ENCODE results near the gene EFCAB11.
A peak's percentile ranks its signal among the peaks of the same experiment; 100 is the strongest.

EFCAB11 gene

DNA sequence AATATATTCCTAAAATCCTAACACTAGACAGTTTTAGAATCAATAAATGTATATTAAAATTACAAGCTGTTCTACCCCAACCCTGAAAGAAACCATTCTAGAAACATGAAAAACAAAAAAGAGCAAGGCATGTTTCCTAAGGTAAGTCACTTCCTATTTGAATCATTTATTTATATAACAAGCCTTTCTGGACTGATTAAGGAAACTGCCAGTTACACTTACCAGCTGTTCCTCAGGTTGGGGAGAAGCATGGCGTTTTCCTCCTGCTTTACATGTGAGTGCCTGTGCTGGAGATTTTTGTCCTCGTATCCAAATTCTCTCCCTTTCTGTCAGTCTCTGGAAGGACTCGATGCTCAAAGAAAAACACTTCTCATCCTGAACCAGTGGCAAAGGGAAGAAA lies 183.3 kb downstream of the EFCAB11 start:
- no peak for DNase-seq (ENCODE audit: low read depth in 2 of 2)

DNA sequence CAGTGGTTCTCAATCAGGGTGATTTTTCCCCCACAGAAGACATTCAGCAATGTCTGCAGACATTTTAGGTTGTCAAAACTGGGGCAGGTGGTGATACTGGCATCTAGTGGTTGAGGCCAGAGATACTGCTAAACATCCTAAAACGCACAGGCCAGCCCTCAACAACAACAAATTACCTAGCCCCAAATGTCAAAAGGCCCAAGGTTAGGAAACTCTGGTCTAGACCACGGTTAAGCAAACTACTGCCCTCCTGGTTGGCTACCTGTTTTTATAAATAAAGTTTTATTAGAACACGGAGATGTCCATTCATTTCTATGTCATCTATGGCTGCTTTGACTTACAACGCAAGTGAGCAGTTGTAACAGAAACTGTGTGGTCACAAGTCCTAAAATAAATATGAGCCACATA lies 186.7 kb downstream of the EFCAB11 start:
- DNase-seq (ENCODE audit: low read depth in 2 of 2) = peak; percentile 32 to 46

DNA sequence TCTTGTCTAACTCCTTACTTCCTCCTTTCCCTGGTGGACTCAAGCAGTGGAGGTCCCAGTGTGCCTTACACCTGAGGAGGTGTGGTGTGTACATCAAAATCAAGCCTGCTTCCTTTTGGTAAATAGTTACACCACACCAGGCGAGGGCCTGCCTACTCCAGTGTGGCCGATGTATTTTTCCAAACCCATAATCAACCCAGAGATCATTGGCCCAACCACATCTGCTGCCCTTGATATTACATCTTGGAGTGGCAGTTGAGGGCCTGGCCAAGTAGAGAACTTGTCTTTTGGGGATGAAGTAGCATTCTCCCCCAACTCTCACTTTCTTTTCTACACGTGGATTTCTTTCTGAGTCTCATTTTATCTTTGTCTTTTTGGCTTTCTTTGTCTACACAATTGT lies 187.4 kb downstream of the EFCAB11 start:
- no peak for DNase-seq (ENCODE audit: low read depth in 2 of 2)

DNA sequence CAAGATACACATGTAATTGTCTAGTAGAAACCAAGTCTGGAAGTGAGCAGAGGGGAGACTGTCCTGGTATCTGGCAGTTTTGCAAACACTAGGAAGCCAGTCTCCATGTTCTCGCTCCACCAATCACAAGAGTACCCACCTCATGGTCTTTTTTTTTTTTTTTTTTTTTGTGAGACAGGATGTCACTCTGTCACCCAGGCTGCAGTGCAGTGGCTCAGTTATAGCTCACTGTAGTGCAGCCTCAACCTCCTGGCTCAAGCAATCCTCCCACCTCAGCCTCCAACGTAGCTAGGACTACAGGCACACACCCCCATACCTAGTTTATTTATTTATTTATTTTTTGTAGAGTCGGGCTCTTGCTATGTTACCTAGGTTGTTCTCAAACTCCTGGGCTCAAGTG lies 189.2 kb downstream of the EFCAB11 start:
- no peak for DNase-seq (ENCODE audit: low read depth in 2 of 2)

DNA sequence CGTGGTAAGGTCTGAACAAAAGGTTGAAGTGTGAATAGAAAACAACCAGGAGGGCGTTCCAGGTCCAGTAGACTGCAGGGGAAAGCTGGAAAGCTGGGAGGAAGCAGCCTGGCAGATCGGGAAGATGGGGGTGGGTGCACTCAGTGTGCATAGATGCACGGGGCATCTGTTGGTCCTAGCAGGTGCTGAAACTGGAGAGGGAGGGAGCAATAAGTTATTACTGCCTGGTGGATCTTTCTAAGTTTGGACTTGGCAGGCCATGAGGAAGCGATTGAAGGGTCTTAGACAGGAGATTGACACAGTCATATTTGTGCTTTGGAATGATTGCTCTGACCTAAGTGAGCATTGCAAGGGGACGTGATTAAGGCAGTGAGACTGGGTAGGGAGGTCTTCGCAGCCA lies 194.4 kb downstream of the EFCAB11 start:
- no peak for DNase-seq (ENCODE audit: low read depth in 2 of 2)

DNA sequence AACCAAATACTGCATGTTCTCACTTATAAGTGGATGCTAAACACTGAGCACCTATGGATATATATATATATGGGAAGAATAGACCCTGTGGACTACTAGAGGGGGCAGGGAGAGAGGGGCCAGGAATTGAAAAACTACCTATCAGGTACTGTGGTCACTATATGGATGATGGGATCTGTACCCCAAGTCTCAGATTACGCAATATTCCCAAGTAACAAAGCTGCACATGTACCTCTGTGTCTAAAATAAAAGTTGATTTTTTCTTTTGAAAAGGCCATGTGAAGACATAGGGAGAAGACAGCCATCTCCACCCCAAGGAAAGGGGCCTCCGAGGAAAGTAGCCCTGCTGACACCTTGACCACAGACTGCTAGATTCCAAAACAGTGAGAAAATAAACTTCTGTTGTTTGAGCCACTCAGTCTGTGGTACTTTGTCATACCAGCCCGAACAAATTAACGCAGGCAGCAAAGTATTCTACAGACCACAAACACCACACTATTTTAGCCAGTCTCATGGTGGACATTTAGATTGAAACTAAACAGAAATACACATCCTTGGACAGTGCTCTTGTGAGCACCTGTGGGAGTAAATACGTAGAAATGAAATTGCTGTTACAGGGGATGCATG lies 197.1 kb downstream of the EFCAB11 start:
- DNase-seq (ENCODE audit: low read depth in 2 of 2) = no peak

DNA sequence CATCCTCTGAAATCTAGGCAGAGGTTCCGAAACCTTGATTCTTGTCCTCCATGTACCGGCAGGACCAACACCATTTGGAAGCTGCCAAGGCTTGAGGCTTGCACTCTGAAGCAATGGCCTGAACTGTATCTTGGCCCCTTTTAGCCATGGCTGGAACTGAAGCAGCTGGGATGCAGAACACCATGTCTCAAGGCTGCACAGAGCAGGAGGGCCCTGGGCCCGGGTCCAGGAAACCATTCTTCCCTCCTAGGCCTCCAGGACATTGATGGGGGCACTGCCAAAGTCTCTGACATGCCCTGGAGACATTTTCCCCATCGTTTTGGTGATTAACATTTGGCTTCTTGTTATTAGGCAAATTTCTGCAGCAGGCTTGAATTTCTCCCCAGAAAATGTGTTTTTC lies 198.7 kb downstream of the EFCAB11 start:
- no peak for DNase-seq (ENCODE audit: low read depth in 2 of 2)

DNA sequence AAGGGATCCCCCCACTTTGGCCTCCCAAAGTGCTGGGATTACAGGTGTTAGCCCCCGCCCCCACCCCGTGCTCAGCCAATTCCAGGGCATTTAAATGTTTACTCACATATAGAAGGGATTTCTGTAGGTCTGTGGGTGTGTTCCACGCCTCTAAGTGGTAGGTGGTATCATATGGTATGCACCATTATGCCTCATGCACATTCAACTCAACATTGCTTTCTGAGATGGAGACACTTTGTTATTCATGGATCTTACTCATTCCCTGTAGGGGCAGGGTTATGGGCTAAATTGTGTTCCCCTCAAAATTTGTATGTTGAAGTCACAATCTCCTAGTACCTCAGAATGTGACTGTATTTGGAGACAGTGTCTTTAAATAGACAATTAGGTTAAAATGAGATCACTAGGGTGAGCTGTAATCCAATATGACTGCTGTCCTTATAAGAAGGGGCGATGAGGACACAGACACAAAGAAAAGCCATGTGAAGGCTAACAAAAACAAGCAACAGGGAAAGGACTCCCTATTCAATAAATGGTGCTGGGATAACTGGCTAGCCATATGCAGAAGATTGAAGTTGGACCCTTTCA lies 200.6 kb downstream of the EFCAB11 start:
- DNase-seq (ENCODE audit: low read depth in 2 of 2) = no peak

DNA sequence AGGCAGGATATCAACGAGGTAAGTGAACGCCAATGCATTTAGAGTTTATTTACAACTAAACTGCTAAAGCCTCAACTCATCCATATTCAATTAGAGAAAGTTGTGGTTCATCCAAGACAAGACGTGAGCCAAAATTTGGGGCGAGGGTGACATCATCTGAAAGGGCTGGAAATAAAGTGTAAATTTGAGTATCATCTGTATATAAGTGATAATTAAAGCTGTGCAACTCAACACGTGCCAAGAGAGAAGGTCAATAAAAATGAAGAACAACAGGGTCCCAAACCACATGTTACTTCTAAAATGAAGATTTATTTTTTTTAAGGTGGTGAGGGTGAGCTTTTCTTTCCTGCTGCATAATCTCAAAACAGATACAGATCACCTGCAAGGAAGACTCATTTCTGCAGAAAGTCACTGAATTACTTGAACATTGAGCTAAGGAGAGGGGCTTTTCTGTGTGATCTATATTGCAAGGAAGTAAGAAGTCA lies 203.6 kb downstream of the EFCAB11 start:
- no peak for DNase-seq (ENCODE audit: low read depth in 2 of 2)

DNA sequence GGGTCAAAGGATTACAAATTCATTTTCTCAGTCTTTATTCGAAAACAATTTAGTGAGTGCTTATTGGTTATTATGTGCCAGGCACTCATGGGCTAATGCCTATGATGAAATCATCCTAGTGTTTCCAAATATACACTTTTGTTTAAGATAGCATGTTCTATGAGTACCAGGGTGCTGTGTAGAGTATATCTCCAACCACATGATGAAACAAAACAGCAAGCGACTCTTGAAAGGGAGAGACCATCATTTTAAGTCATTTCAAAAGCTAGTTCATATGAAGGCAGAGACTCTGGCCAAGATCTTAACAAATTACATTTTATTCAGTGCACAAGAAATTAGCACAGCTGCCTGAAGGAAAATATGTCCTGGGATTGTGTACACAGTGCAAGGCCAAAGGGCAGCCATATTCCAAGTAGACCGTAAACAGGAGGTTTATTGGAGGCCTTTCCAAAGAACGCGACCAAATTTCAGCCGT lies 204.2 kb downstream of the EFCAB11 start:
- DNase-seq (ENCODE audit: low read depth in 2 of 2) = no peak

DNA sequence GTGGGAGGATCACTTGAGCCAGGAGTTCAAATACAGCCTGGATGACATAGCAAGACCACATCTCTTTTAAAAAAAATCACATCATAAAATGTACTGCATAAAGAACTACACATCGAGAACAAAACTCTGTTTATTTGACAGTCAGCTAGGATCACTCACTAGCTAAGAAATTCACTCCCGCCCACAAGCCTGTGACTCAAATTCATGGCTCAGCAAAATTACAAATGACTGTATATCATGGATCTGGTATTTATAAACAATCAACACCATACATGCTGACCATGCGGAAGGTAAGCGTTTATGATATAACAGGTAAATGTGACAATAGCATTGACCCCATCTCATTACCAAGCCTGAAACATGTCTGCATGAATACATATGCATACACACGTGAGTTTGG lies 206.5 kb downstream of the EFCAB11 start:
- no peak for DNase-seq (ENCODE audit: low read depth in 2 of 2)

DNA sequence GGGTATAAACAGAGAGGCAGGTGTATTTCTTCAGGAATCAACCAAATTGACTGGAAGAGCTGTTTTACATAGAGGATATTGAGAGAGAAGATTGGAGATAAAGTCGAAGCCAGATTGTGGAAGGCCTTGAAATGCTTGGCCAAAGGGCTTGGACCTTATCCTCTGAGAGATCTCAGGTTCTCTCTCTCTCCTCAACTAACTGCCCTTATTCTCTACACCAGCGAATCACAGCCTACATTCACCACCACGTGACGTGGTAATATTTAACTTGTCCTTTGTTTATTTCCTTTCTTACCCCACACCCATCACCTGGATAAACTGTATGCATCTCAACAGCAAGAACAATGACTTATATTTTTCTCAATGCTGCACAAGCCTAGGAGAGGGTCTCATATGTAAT lies 207.4 kb downstream of the EFCAB11 start:
- DNase-seq (ENCODE audit: low read depth in 2 of 2) = no peak

DNA sequence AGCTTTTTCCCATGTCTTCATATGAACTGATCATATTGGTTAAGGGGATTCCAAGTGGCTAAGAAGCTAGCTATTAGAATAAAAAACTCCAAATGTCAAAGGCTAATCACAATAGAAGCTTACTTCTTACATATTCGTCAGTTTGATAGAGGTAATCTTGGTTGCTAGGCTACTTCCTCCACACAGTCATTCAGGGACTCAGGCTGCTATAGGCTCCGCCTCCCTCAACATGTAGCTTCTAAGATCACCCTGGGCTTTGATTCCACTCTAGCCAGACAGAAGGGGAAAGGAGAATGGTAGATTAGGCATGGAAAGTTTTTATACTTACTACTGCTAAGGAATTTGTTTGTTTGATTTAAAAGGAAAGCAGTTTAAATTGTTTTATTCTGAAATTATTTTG lies 207.9 kb downstream of the EFCAB11 start:
- DNase-seq (ENCODE audit: low read depth in 2 of 2) = no peak

DNA sequence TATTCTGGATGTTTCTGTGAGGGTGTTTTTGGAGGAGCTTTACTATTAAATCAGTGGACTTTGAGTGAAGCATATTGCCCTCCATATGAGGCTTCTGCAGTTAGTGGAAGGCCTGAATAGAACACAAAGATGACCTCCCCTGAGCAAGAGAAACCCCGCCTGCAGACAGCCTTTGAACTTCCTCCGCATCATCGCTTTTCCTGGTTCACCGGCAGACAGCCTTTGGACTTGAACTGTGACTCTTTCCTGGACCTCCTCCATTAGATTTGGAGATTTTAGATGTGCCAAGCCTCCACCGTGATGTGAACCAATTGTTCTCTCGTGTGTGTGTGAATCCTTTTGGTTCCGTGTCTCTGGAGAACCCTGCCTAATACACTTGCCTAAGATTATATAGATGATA lies 208.4 kb downstream of the EFCAB11 start:
- no peak for DNase-seq (ENCODE audit: low read depth in 2 of 2)

Measured in stimulated activated CD4-positive, alpha-beta T cell treated with anti-CD3 and anti-CD28 coated beads, Interleukin-12 subunit alpha, Interleukin-12 subunit beta, amount 100 ng/mL, for 24 hours (primary cell).